ENCODE data around the gene CCDC3.

- TF ChIP-seq, protein P1, sequence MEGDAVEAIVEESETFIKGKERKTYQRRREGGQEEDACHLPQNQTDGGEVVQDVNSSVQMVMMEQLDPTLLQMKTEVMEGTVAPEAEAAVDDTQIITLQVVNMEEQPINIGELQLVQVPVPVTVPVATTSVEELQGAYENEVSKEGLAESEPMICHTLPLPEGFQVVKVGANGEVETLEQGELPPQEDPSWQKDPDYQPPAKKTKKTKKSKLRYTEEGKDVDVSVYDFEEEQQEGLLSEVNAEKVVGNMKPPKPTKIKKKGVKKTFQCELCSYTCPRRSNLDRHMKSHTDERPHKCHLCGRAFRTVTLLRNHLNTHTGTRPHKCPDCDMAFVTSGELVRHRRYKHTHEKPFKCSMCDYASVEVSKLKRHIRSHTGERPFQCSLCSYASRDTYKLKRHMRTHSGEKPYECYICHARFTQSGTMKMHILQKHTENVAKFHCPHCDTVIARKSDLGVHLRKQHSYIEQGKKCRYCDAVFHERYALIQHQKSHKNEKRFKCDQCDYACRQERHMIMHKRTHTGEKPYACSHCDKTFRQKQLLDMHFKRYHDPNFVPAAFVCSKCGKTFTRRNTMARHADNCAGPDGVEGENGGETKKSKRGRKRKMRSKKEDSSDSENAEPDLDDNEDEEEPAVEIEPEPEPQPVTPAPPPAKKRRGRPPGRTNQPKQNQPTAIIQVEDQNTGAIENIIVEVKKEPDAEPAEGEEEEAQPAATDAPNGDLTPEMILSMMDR (IDR thresholded peaks at IDR 0.05; ENCODE audit: low read length): no peak
- no peak for TF ChIP-seq EZH2 (IDR thresholded peaks at IDR 0.05; ENCODE audit: borderline replicate concordance, low read length)
Observed at GRCh38 chr10:12950583-12951128, 50.9 kb downstream of the CCDC3 start.

Measured in OCI-LY1 (cell line).